Transverse colon (tissue), 4 donors: ENCODE measurements around the gene TRIM67. TPM values are rescaled to one million over a fixed set of nuclear protein-coding genes. Genes with fewer than 3 reads are reported as not detected.

Source experiments
- DNase-seq: peaks from one replicate; pipeline ENCODE4 v3.0.0-alpha.2; 2019
- H3K27ac ChIP-seq, 4 donors: fragments of 200-600 bp; sonication (generic); 2 replicates each; pipeline ENCODE4 v1.5.1; 2016 to 2018; ENCODE audit warnings: inconsistent platforms in 4 of 4
- H3K27me3 ChIP-seq: fragments of 200-600 bp; sonication (generic); 2 replicates; pipeline ENCODE4 v1.5.1; 2017; ENCODE audit warnings: inconsistent platforms
- H3K36me3 ChIP-seq, 4 donors: fragments of 200-600 bp; sonication (generic); 2 replicates each; pipeline ENCODE4 v1.5.1; 2017 to 2019; ENCODE audit warnings: inconsistent platforms in 4 of 4
- H3K4me1 ChIP-seq, 4 donors: fragments of 200-600 bp; sonication (generic); 2 replicates each; pipeline ENCODE4 v1.5.1; 2017 to 2020; ENCODE audit warnings: inconsistent platforms in 4 of 4
- H3K4me3 ChIP-seq, 4 donors: fragments of 200-600 bp; sonication (generic); 1 replicate in 1 of 4; 2 replicates in 3 of 4; pipeline versions ENCODE4 v1.5.1 to v1.6.1; 2017 to 2019; ENCODE audit warnings: inconsistent platforms in 4 of 4
- H3K9me3 ChIP-seq, 2 donors: fragments of 200-600 bp; sonication (generic); 2 replicates each; pipeline ENCODE4 v1.5.1; 2017 to 2019; ENCODE audit warnings: inconsistent platforms in 2 of 2
- CTCF ChIP-seq, 5 experiments: fragments of 200-600 bp in 3 of 5; fragments of 450-650 bp in 2 of 5; sonication (generic) in 3 of 5; IDR thresholded peaks; 1 replicate in 2 of 5; 2 replicates in 3 of 5; pipeline ENCODE4 v1.5.1; 2016 to 2017; ENCODE audit warnings: antibody characterized with exemption in 5 of 5, inconsistent platforms in 3 of 5, mild to moderate bottlenecking in 2 of 5, moderate library complexity in 1 of 5
- EP300 ChIP-seq: sonication (generic); formaldehyde crosslinking; IDR thresholded peaks from one replicate; pipeline ENCODE4 v1.6.1; 2017; ENCODE audit warnings: antibody characterized with exemption, low read depth
- POLR2A ChIP-seq: fragments of 450-650 bp; IDR thresholded peaks from one replicate; pipeline ENCODE4 v1.6.1; 2016; ENCODE audit warnings: antibody characterized with exemption, mild to moderate bottlenecking, moderate library complexity
- POLR2AphosphoS5 ChIP-seq, 3 donors: sonication (generic); formaldehyde crosslinking; IDR thresholded peaks; one replicate each; pipeline ENCODE4 v1.6.1; 2016; ENCODE audit warnings: antibody characterized with exemption in 3 of 3
- WGBS, 2 donors: methylation state at CpG; one replicate each; pipeline ENCODE4 v1.1.5; 2018; ENCODE audit warnings: low coverage in 1 of 2; 5-methylcytosine and 5-hydroxymethylcytosine counted together
- in situ Hi-C, 4 donors: fragments of 200-750 bp; cut with MboI; loops; one replicate each; pipeline versions ENCODE4 v1.15.0 to v1.15.1; 2017; ENCODE audit warnings: low sequenced_read_pairs in 3 of 4, low pct_ligation_motif_present in 1 of 4, low pct_unique_long_range_greater_than_20kb in 1 of 4
- intact Hi-C: fragments of 100-400 bp; cut with DNase I; formaldehyde crosslinking; loops from one replicate; pipeline ENCODE4 v1.15.1; 2023; ENCODE audit warnings: low total_unique reads
- total RNA-seq, 4 donors: library from RNA; depleted of rRNA; stranded (reverse); fragments of >200 nt; gene quantifications; one replicate each; pipeline ENCODE4 v1.1.0, GENCODE V29; 2016

The TRIM67 gene
- total RNA-seq, 4 donors from 2014 or later: under 0.01 to 0.16 TPM; not detected in 2

GRCh38 chr1:231196728-231197127 is 34.9 kb downstream of the TRIM67 start:
- intact Hi-C loops (no loop called here), in situ Hi-C loops (no loop called here)
- WGBS, 2 donors: 57 to 78% methylated on average over 1 to 2 of the region's 2 CpGs
- DNase-seq: no peak
- Histone ChIP-seq H3K36me3 (no peaks in the 10 kb centered on the region), H3K27me3 (no peaks in the 10 kb centered on the region), H3K4me3 (no peak overlapping the region), H3K27ac (no peak overlapping the region), H3K9me3 (no peaks in the 10 kb centered on the region), H3K4me1 (peaks cover 0 to 6% (median 4%) of the 10 kb centered on the region in 4 donors)
- TF ChIP-seq POLR2A (no peak), EP300 (no peak), POLR2AphosphoS5 (IDR thresholded peaks at IDR 0.05) (no peak)

DNA sequence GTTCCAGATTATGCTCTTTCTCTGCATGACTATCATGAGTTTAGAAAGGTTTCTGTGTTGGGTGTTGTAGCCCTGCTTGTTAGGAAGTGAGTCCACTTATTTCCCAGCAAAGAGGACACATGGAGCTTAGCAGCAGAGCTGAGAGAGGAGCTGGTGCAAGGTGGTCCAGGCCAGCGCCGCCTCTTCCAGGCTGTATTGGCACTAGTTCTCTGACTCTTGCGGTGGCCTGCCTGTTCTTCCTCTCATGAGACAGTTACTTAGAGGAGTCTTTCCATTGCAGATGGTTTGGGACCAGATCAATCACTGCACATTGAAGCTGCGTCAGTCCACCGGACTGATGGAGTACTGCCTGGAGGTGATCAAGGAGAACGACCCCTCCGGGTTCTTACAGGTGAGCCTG is 38.0 kb downstream of the TRIM67 start:
- no peak overlapping the region for H3K27ac ChIP-seq
- H3K4me1 ChIP-seq: no peaks in the 10 kb centered on the region
- no peak overlapping the region for H3K4me3 ChIP-seq
- H3K27me3 ChIP-seq: peaks cover 12% of the 10 kb centered on the region
- H3K9me3 ChIP-seq: no peaks in the 10 kb centered on the region
- intact Hi-C loops: loop anchor here (10.0 kb wide), 1 partner anchor 405 kb away; no protein-coding TSS in a partner anchor
- DNase-seq: no peak
- TF ChIP-seq POLR2AphosphoS5 (IDR thresholded peaks at IDR 0.05) (no peak), CTCF (IDR thresholded peaks at IDR 0.05) (no peak)
- H3K36me3 ChIP-seq: no peaks in the 10 kb centered on the region
- in situ Hi-C loops: loop anchor here (25.0 kb wide), 2 partner anchors 288 to 413 kb away; no protein-coding TSS in a partner anchor
- WGBS, 2 donors: 92% methylated on average over 7 of the region's 7 CpGs; no CpG with 5 or more reads in 1 of the 2 donors

DNA sequence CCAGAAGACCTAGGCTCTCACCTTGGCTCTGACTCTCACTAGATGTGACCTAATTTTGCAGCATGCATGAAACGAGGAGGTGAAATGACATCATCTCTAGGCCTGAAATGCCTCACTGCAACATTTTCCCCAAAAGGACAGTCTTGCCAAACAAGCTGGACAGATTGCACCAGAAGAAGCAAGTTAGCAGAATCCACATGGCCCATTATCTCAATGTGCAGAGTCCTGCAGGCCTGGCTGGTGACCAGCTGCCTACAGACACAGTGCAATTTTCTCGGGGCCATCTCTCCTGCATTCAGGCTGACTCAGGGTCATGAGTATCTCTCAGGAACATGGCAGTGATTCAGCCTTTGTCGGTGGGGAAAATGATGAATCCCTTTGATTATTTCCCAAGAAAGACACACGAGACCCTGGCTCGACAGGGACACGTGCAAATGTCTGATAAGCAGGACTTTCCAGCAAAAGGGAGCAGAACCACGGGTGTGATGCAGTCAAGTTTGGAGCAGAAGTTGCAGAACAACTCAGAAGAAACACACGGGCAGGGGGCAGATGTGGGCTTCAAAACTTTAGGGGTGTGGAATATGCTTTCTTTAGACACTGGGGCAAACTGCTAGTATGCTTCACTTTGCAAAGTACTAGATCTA is 38.7 kb downstream of the TRIM67 start:
- Histone ChIP-seq H3K27ac (no peak overlapping the region), H3K9me3 (no peaks in the 10 kb centered on the region), H3K4me3 (no peak overlapping the region), H3K36me3 (no peaks in the 10 kb centered on the region), H3K4me1 (no peaks in the 10 kb centered on the region), H3K27me3 (peaks cover 12% of the 10 kb centered on the region)
- no peak for TF ChIP-seq EP300
- TF ChIP-seq CTCF (IDR thresholded peaks at IDR 0.05): no peak
- no peak for TF ChIP-seq POLR2A
- TF ChIP-seq POLR2AphosphoS5 (IDR thresholded peaks at IDR 0.05): no peak
- in situ Hi-C loops (loop anchor here (25.0 kb wide), 2 partner anchors 288 to 413 kb away; no protein-coding TSS in a partner anchor), intact Hi-C loops (loop anchor here (10.0 kb wide), 1 partner anchor 406 kb away; no protein-coding TSS in a partner anchor)
- WGBS, 2 donors: 77 to 100% methylated on average over 1 to 8 of the region's 8 CpGs
- DNase-seq: no peak

- Histone ChIP-seq H3K27ac (no peak overlapping the region), H3K36me3 (no peaks in the 10 kb centered on the region), H3K4me3 (no peak overlapping the region), H3K9me3 (no peaks in the 10 kb centered on the region), H3K4me1 (no peaks in the 10 kb centered on the region), H3K27me3 (peaks cover 12% of the 10 kb centered on the region)
- DNase-seq: no peak
- TF ChIP-seq POLR2AphosphoS5 (IDR thresholded peaks at IDR 0.05) (no peak), CTCF (IDR thresholded peaks at IDR 0.05) (no peak)
- intact Hi-C loops: loop anchor here (10.0 kb wide), 1 partner anchor 407 kb away; no protein-coding TSS in a partner anchor
- in situ Hi-C loops: loop anchor here (25.0 kb wide), 2 partner anchors 289 to 414 kb away; no protein-coding TSS in a partner anchor
- WGBS, 2 donors: 76 to 87% methylated on average over 6 to 16 of the region's 16 CpGs
These were observed 39.6 kb downstream of the TRIM67 start for GRCh38 chr1:231201375-231201978.
